ENCODE measurements around the gene JAKMIP1.

- TF ChIP-seq, protein P1, sequence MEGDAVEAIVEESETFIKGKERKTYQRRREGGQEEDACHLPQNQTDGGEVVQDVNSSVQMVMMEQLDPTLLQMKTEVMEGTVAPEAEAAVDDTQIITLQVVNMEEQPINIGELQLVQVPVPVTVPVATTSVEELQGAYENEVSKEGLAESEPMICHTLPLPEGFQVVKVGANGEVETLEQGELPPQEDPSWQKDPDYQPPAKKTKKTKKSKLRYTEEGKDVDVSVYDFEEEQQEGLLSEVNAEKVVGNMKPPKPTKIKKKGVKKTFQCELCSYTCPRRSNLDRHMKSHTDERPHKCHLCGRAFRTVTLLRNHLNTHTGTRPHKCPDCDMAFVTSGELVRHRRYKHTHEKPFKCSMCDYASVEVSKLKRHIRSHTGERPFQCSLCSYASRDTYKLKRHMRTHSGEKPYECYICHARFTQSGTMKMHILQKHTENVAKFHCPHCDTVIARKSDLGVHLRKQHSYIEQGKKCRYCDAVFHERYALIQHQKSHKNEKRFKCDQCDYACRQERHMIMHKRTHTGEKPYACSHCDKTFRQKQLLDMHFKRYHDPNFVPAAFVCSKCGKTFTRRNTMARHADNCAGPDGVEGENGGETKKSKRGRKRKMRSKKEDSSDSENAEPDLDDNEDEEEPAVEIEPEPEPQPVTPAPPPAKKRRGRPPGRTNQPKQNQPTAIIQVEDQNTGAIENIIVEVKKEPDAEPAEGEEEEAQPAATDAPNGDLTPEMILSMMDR (IDR thresholded peaks at IDR 0.05; ENCODE audit: poor library complexity, severe bottlenecking), result no peak
- no peak for TF ChIP-seq TAF1 (IDR thresholded peaks at IDR 0.05; ENCODE audit: low read depth)
- no peak for TF ChIP-seq POLR2AphosphoS5 (IDR thresholded peaks at IDR 0.05)
- no peak for TF ChIP-seq EZH2 (IDR thresholded peaks at IDR 0.05; ENCODE audit: borderline replicate concordance, insufficient read depth, low read length, poor library complexity, severe bottlenecking)
- no peak for TF ChIP-seq EP300 (conservative IDR thresholded peaks at IDR 0.05; ENCODE audit: poor library complexity, severe bottlenecking)
- no peak for TF ChIP-seq RAD21 (conservative IDR thresholded peaks at IDR 0.05)
- no peak for TF ChIP-seq SMC3 (conservative IDR thresholded peaks at IDR 0.05; ENCODE audit: poor library complexity)
- TF ChIP-seq REST (IDR thresholded peaks at IDR 0.05; ENCODE audit: borderline replicate concordance), result no peak
- no peak for TF ChIP-seq MXI1 (conservative IDR thresholded peaks at IDR 0.05; ENCODE audit: poor library complexity, severe bottlenecking)
Measured at GRCh38 chr4:6105311-6105911, 94.9 kb downstream of the JAKMIP1 start.

Measured in neural cell (in vitro differentiated cells).